DMS153 (cell line): ENCODE results near the gene ZCWPW1.
"Not testable (repeated sequence)": the region's sequence is repeated elsewhere in the genome, so short reads cannot be mapped to it uniquely, and the experiment has no call there.

Experiments
- DNase-seq: peaks from one replicate; lab custom pipeline; 2025; lab: John Stamatoyannopoulos, UW

The ZCWPW1 gene

GRCh38 chr7:100352984-100353684 is 75.4 kb downstream of the ZCWPW1 start:
- DNase-seq = no peak

- DNase-seq = not testable (repeated sequence)
Measured at GRCh38 chr7:100352230-100352781, 76.2 kb downstream of the ZCWPW1 start.

GRCh38 chr7:100351657-100352058 is 76.8 kb downstream of the ZCWPW1 start:
- DNase-seq = no peak
